ENCODE data around the gene ZFAND3. TPM values are rescaled to one million over a fixed set of nuclear protein-coding genes. Genes with fewer than 3 reads are reported as not detected.
A peak's percentile ranks its signal among the peaks of the same experiment; 100 is the strongest.

Gene ZFAND3
- total and polyA plus RNA-seq, 2 of the 4 experiments (the other 2 are of a cell fraction), result 10.9 to 26.7 TPM

DNA sequence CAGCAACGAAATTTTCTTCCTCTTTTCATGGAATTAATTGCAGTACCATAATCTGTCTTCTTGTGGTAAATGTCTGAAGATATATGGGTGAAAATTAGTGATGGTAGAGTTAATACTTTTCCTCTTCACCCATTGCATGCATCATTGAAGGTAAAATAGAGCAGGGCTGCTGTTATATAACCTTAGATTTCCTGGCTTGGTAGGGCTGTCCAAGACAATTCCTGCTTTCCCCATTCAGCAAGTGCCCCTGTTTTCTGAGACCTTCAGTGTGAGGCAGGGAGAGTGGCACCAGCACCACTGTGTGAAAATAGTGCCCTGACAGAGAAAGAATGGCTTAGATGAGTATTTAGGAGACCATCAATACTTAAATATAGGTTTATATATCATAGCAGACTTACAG is 202.0 kb downstream of the ZFAND3 start:
- no CpG with 5 or more reads among the region's 1 CpG for WGBS, 2 experiments (ENCODE audit: extremely low coverage in 2 of 2, insufficient read length in 1 of 2)
- Histone ChIP-seq H3K56ac (ENCODE audit: extremely low read depth, insufficient read depth, low read length) (no peak overlapping the region), H3K23ac (ENCODE audit: low read depth, low read length) (0 out of 2 replicates have a peak overlapping the region, but pooled peaks have one; percentile 42), H2AK9ac (replicated peaks; ENCODE audit: low read depth, low read length, poor library complexity) (no peak overlapping the region), H3K4ac (ENCODE audit: low read depth, low read length) (no peak overlapping the region), H4K91ac (ENCODE audit: insufficient read depth, low read depth, low read length) (no peak overlapping the region), H3K36me3 (ENCODE audit: control insufficient read depth, insufficient read depth, low read length) (no peaks in the 10 kb centered on the region), H2BK20ac (ENCODE audit: low read depth, low read length) (no peak overlapping the region), H2AK5ac (ENCODE audit: low read depth, low read length) (no peak overlapping the region), H3K27me3 (ENCODE audit: control insufficient read depth, insufficient read depth, low read length) (no peaks in the 10 kb centered on the region), H3K79me1 (ENCODE audit: low read depth in 1 of 2, low read length in 2 of 2) (peaks cover 34 to 64% of the 10 kb centered on the region in 2 experiments), H3K27ac (ENCODE audit: insufficient read depth, low read length) (no peak overlapping the region), H3K4me1 (ENCODE audit: control insufficient read depth, insufficient read depth, low read length) (no peaks in the 10 kb centered on the region), H4K20me1 (ENCODE audit: insufficient read depth, low read length) (peaks cover 57% of the 10 kb centered on the region), H3K4me3 (ENCODE audit: insufficient read depth, low read depth, low read length) (no peak overlapping the region), H3K9me1 (ENCODE audit: insufficient read depth, low read length) (peaks cover 11% of the 10 kb centered on the region), H2BK120ac (ENCODE audit: low read depth, low read length) (no peak overlapping the region), H3K18ac (ENCODE audit: low read depth, low read length) (no peak overlapping the region), H3K9ac (ENCODE audit: low read depth, low read length) (no peak overlapping the region), H2BK15ac (ENCODE audit: low read depth, low read length) (no peak overlapping the region), H3K14ac (replicated peaks; ENCODE audit: low read depth, low read length) (no peak overlapping the region), H4K8ac (ENCODE audit: low read depth in 2 of 2, low read length in 2 of 2) (no peak overlapping the region), H2BK5ac (ENCODE audit: low read depth, low read length, poor library complexity, severe bottlenecking) (no peak overlapping the region), H3K9me3 (ENCODE audit: control insufficient read depth, insufficient read depth, low read length) (no peaks in the 10 kb centered on the region), H2AFZ (replicated peaks; ENCODE audit: low read length, poor library complexity) (no peak overlapping the region), H4K5ac (ENCODE audit: low read depth, low read length) (no peak overlapping the region), H3K4me2 (ENCODE audit: low read depth, low read length) (no peak overlapping the region)
- BruUV-seq (replicated peaks), result no TSS peak
- dilution Hi-C loops (cut with HindIII; ENCODE audit: low sequenced_read_pairs, unreplicated experiment) (no loop called here), in situ Hi-C loops (cut with MboI; ENCODE audit: low sequenced_read_pairs) (no loop called here), intact Hi-C loops (cut with micrococcal nuclease) (no loop called here)
- ChIA-PET POLR2A (ENCODE audit: unreplicated experiment) (no interaction called here), CTCF (interaction anchor here (1.1 kb wide), 1 partner anchor 13 kb away, joined by 5 read pairs; no protein-coding TSS in a partner anchor)
- ATAC-seq (ENCODE audit: low read depth) (no peak), DNase-seq (no peak)
- TF ChIP-seq RFX5 (IDR thresholded peaks at IDR 0.05; ENCODE audit: low read depth, low read length), result no peak
- TF ChIP-seq CHD1 (IDR thresholded peaks at IDR 0.05; ENCODE audit: low read depth, low read length), result no peak

Measured in IMR-90 (cell line).